DND-41 (cell line): Measurements from ENCODE around the gene SLC9A7.

ENCODE experiments used
- CTCF ChIP-seq: IDR thresholded peaks from 2 replicates; pipeline ENCODE4 v1.5.1; 2012; ENCODE audit warnings: borderline replicate concordance, low read length, moderate library complexity, mild to moderate bottlenecking; ENCODE audit not compliant: poor library complexity, severe bottlenecking; ENCODE audit errors: extremely low read depth
- EZH2 ChIP-seq: IDR thresholded peaks from 3 replicates; pipeline ENCODE4 v1.6.1; 2012; ENCODE audit warnings: borderline replicate concordance, low read depth, mild to moderate bottlenecking, moderate library complexity, low read length, inconsistent platforms; ENCODE audit not compliant: severe bottlenecking

DNA sequence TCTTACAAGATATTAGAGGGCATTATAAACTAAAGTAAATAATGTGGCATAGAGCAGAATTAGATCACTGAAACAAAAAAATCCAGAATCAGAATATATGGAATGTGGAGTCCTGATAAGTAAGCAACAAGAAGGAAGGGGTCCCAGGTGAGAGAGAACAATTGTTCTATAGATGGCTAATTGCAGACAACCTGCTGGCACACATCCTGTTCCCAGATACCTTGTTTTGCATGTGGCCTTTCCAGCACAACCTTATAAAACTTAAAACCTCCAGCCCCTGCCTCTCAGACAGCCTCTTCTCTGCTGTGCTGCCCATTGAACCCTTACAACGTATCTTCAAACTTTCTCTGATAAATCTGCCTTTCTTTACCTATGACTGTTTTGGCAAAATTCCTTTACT, 209.0 kb downstream of the SLC9A7 start:
- TF ChIP-seq CTCF (no peak), EZH2 (no peak)
